Measurements from ENCODE around the gene CDCA5.

DNA sequence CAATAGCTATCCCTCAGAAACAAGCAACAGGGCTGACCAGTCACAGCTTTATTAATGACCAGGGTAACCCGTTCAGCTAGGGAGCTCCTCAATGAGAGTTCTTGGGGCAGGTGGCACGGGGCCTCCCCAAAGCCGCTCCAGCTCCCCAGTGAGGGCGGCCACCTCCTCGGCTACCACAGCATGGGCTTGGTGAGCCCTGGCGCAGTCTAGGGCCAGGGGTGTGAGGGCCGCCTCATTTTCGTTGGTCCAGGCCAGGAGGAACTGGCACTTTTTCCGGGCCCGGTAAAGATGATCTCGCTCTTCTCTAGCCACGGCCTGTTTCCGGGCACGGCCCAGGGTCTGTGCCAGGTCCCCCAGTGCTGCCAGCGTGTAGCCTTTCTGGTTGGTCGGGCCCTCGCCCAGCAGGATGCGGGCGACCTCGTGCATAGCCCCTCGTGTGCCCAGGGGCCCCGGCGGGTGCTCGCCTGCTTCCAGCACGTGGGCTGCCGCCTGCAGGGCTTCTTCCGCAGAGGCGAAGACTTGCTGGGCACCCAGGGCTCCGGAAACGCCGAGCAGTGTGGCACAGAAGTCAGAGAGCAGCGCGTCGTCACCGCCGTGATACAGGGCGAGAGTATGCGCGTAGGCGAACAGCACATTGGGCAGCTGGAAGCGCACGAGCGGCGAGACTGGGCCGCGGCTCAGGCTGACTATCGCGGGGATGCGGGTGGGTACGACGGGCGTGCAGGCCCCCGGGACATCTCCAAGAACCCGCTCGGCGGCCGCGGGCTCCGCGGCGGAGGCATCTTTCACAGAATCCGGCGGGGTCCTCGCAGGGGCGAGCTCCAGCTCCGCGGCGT is 32.7 kb upstream of the CDCA5 start:
- TF ChIP-seq, protein P1, sequence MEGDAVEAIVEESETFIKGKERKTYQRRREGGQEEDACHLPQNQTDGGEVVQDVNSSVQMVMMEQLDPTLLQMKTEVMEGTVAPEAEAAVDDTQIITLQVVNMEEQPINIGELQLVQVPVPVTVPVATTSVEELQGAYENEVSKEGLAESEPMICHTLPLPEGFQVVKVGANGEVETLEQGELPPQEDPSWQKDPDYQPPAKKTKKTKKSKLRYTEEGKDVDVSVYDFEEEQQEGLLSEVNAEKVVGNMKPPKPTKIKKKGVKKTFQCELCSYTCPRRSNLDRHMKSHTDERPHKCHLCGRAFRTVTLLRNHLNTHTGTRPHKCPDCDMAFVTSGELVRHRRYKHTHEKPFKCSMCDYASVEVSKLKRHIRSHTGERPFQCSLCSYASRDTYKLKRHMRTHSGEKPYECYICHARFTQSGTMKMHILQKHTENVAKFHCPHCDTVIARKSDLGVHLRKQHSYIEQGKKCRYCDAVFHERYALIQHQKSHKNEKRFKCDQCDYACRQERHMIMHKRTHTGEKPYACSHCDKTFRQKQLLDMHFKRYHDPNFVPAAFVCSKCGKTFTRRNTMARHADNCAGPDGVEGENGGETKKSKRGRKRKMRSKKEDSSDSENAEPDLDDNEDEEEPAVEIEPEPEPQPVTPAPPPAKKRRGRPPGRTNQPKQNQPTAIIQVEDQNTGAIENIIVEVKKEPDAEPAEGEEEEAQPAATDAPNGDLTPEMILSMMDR (IDR thresholded peaks at IDR 0.05) = no peak
- TF ChIP-seq, protein P2, sequence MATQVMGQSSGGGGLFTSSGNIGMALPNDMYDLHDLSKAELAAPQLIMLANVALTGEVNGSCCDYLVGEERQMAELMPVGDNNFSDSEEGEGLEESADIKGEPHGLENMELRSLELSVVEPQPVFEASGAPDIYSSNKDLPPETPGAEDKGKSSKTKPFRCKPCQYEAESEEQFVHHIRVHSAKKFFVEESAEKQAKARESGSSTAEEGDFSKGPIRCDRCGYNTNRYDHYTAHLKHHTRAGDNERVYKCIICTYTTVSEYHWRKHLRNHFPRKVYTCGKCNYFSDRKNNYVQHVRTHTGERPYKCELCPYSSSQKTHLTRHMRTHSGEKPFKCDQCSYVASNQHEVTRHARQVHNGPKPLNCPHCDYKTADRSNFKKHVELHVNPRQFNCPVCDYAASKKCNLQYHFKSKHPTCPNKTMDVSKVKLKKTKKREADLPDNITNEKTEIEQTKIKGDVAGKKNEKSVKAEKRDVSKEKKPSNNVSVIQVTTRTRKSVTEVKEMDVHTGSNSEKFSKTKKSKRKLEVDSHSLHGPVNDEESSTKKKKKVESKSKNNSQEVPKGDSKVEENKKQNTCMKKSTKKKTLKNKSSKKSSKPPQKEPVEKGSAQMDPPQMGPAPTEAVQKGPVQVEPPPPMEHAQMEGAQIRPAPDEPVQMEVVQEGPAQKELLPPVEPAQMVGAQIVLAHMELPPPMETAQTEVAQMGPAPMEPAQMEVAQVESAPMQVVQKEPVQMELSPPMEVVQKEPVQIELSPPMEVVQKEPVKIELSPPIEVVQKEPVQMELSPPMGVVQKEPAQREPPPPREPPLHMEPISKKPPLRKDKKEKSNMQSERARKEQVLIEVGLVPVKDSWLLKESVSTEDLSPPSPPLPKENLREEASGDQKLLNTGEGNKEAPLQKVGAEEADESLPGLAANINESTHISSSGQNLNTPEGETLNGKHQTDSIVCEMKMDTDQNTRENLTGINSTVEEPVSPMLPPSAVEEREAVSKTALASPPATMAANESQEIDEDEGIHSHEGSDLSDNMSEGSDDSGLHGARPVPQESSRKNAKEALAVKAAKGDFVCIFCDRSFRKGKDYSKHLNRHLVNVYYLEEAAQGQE (IDR thresholded peaks at IDR 0.05; ENCODE audit: insufficient read depth in 1 of 2, low read depth in 2 of 2, low read length in 1 of 2) = no peak
- TF ChIP-seq POLR2AphosphoS5 (IDR thresholded peaks at IDR 0.05; ENCODE audit: low read depth, low read length) = no peak; the same call in 1 of the 2 replicates

Data from Panc1 (cell line).